ENCODE data around the gene TRPV6. TPM values are rescaled to one million over a fixed set of nuclear protein-coding genes. Genes with fewer than 3 reads are reported as not detected.
A peak's percentile ranks its signal among the peaks of the same experiment; 100 is the strongest.

TRPV6 gene
- total RNA-seq, 2 donors from 2014 or later = 0.09 TPM; not detected in 1

GRCh38 chr7:142913051-142913450 is 27.5 kb upstream of the TRPV6 start:
- Mint-ChIP-seq H3K9me3 (no peaks in the 10 kb centered on the region), H3K27ac (no peak overlapping the region), H3K36me3 (no peaks in the 10 kb centered on the region)
- ATAC-seq (no peak), DNase-seq (ENCODE audit: low spot score in 2 of 2) (no peak)

- H3K36me3 Mint-ChIP-seq = no peaks in the 10 kb centered on the region
- no peaks in the 10 kb centered on the region for H3K9me3 Mint-ChIP-seq
- no peak for DNase-seq (ENCODE audit: low spot score in 2 of 2)
- no peak for ATAC-seq
- H3K27ac Mint-ChIP-seq = no peak overlapping the region
Observed at GRCh38 chr7:142910481-142910880, 24.9 kb upstream of the TRPV6 start.

GRCh38 chr7:142910031-142910433 is 24.5 kb upstream of the TRPV6 start:
- no peak for DNase-seq (ENCODE audit: low spot score in 2 of 2)
- ATAC-seq = no peak
- no peak overlapping the region for H3K27ac Mint-ChIP-seq

GRCh38 chr7:142908921-142909890 is 23.7 kb upstream of the TRPV6 start:
- Mint-ChIP-seq H3K27ac (no peak overlapping the region), H3K36me3 (no peaks in the 10 kb centered on the region), H3K9me3 (no peaks in the 10 kb centered on the region)
- ATAC-seq (peak in 1 of 2 donors; percentile 51), DNase-seq (ENCODE audit: low spot score in 2 of 2) (no peak)

More at GRCh38 chr7:142910031-142910433, 24.5 kb upstream of the TRPV6 start:
- no peaks in the 10 kb centered on the region for H3K36me3 Mint-ChIP-seq
- H3K9me3 Mint-ChIP-seq = no peaks in the 10 kb centered on the region

GRCh38 chr7:142908290-142908689 is 22.7 kb upstream of the TRPV6 start:
- Mint-ChIP-seq H3K36me3 (no peaks in the 10 kb centered on the region), H3K27ac (no peak overlapping the region), H3K9me3 (no peaks in the 10 kb centered on the region)
- DNase-seq (ENCODE audit: low spot score in 2 of 2) = no peak
- ATAC-seq = no peak

- no peak overlapping the region for H3K27ac Mint-ChIP-seq
- no peaks in the 10 kb centered on the region for H3K9me3 Mint-ChIP-seq
- ATAC-seq (no peak), DNase-seq (ENCODE audit: low spot score in 2 of 2) (no peak)
- H3K36me3 Mint-ChIP-seq = no peaks in the 10 kb centered on the region
Observed at GRCh38 chr7:142906643-142907042, 21.1 kb upstream of the TRPV6 start.

- Mint-ChIP-seq H3K9me3 (no peaks in the 10 kb centered on the region), H3K27ac (no peak overlapping the region), H3K36me3 (no peaks in the 10 kb centered on the region)
- no peak for ATAC-seq
- no peak for DNase-seq (ENCODE audit: low spot score in 2 of 2)
Observed at GRCh38 chr7:142905759-142906158, 20.2 kb upstream of the TRPV6 start.

- no peak for ATAC-seq
- no peaks in the 10 kb centered on the region for H3K36me3 Mint-ChIP-seq
- no peak overlapping the region for H3K27ac Mint-ChIP-seq
- no peak for DNase-seq (ENCODE audit: low spot score in 2 of 2)
- no peaks in the 10 kb centered on the region for H3K9me3 Mint-ChIP-seq
Observed at GRCh38 chr7:142904128-142904527, 18.6 kb upstream of the TRPV6 start.

- no peaks in the 10 kb centered on the region for H3K36me3 Mint-ChIP-seq
- no peak for ATAC-seq
- DNase-seq (ENCODE audit: low spot score in 2 of 2) = no peak
- no peak overlapping the region for H3K27ac Mint-ChIP-seq
- no peaks in the 10 kb centered on the region for H3K9me3 Mint-ChIP-seq
Observed at GRCh38 chr7:142901426-142902259, 16.1 kb upstream of the TRPV6 start.

- ATAC-seq = no peak
- Mint-ChIP-seq H3K27ac (no peak overlapping the region), H3K36me3 (no peaks in the 10 kb centered on the region), H3K9me3 (no peaks in the 10 kb centered on the region)
- DNase-seq (ENCODE audit: low spot score in 2 of 2) = no peak
Observed at GRCh38 chr7:142899661-142900060, 14.1 kb upstream of the TRPV6 start.

GRCh38 chr7:142898377-142899170 is 13.0 kb upstream of the TRPV6 start:
- DNase-seq (ENCODE audit: low spot score in 2 of 2) = no peak
- no peaks in the 10 kb centered on the region for H3K36me3 Mint-ChIP-seq
- no peaks in the 10 kb centered on the region for H3K9me3 Mint-ChIP-seq
- ATAC-seq = no peak
- H3K27ac Mint-ChIP-seq = no peak overlapping the region

- no peaks in the 10 kb centered on the region for H3K36me3 Mint-ChIP-seq
- H3K9me3 Mint-ChIP-seq = no peaks in the 10 kb centered on the region
- no peak for DNase-seq (ENCODE audit: low spot score in 2 of 2)
- no peak for ATAC-seq
- H3K27ac Mint-ChIP-seq = no peak overlapping the region
Observed at GRCh38 chr7:142897691-142898090, 12.1 kb upstream of the TRPV6 start.

- no peak overlapping the region for H3K27ac Mint-ChIP-seq
- DNase-seq (ENCODE audit: low spot score in 2 of 2) (no peak), ATAC-seq (no peak)
- no peaks in the 10 kb centered on the region for H3K9me3 Mint-ChIP-seq
- H3K36me3 Mint-ChIP-seq = no peaks in the 10 kb centered on the region
Observed at GRCh38 chr7:142896741-142897379, 11.3 kb upstream of the TRPV6 start.

GRCh38 chr7:142896151-142896550 is 10.6 kb upstream of the TRPV6 start:
- no peak overlapping the region for H3K27ac Mint-ChIP-seq
- H3K9me3 Mint-ChIP-seq = peaks cover 0 to under 1% of the 10 kb centered on the region in 2 donors
- DNase-seq (ENCODE audit: low spot score in 2 of 2) (no peak), ATAC-seq (no peak)
- no peaks in the 10 kb centered on the region for H3K36me3 Mint-ChIP-seq

GRCh38 chr7:142894985-142895593 is 9.5 kb upstream of the TRPV6 start:
- H3K36me3 Mint-ChIP-seq = no peaks in the 10 kb centered on the region
- ATAC-seq (no peak), DNase-seq (ENCODE audit: low spot score in 2 of 2) (no peak)
- peaks cover 0 to 7% of the 10 kb centered on the region in 2 donors for H3K9me3 Mint-ChIP-seq
- no peak overlapping the region for H3K27ac Mint-ChIP-seq

Measured in activated naive CD4-positive, alpha-beta T cell treated with anti-CD3 and anti-CD28 coated beads, Interleukin-2, amount 50 U/mL, for 72 hours (primary cell).